Breast epithelium (tissue), 3 donors: ENCODE measurements around the gene MKRN2.
"Not testable (repeated sequence)": the region's sequence is repeated elsewhere in the genome, so short reads cannot be mapped to it uniquely, and the experiment has no call there.

Source experiments
- POLR2A ChIP-seq: fragments of 450-650 bp; IDR thresholded peaks from one replicate; pipeline ENCODE4 v1.6.1; 2016; ENCODE audit warnings: antibody characterized with exemption, mild to moderate bottlenecking, moderate library complexity
- TF ChIP-seq, protein P1 (sequence below), 3 donors: fragments of 450-650 bp; IDR thresholded peaks; one replicate each; pipeline ENCODE4 v1.5.1; 2016 to 2017; ENCODE audit warnings: antibody characterized with exemption in 3 of 3, mild to moderate bottlenecking in 3 of 3, moderate library complexity in 3 of 3

DNA sequence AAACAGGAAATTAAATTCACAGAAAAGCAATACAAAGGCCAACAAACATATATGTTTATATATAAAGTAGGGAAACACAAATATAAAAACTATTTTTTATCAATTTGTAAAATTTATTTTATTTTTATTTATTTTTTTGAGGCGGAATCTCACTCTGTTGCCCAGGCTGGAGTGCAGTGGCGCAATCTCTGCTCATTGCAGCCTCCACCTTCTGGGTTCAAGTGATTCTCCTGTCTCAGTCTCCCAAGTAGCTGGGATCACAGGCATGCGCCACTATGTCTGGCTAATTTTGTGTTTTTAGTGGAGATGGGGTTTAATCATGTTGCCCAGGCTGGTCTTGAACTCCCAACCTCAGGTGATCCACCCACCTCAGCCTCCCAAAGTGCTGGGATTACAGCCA is 68.1 kb downstream of the MKRN2 start:
- TF ChIP-seq, protein P1, sequence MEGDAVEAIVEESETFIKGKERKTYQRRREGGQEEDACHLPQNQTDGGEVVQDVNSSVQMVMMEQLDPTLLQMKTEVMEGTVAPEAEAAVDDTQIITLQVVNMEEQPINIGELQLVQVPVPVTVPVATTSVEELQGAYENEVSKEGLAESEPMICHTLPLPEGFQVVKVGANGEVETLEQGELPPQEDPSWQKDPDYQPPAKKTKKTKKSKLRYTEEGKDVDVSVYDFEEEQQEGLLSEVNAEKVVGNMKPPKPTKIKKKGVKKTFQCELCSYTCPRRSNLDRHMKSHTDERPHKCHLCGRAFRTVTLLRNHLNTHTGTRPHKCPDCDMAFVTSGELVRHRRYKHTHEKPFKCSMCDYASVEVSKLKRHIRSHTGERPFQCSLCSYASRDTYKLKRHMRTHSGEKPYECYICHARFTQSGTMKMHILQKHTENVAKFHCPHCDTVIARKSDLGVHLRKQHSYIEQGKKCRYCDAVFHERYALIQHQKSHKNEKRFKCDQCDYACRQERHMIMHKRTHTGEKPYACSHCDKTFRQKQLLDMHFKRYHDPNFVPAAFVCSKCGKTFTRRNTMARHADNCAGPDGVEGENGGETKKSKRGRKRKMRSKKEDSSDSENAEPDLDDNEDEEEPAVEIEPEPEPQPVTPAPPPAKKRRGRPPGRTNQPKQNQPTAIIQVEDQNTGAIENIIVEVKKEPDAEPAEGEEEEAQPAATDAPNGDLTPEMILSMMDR (IDR thresholded peaks at IDR 0.05), result not testable (repeated sequence)
- TF ChIP-seq POLR2A, result not testable (repeated sequence)
